Measurements from ENCODE around the gene XYLT2. TPM values are rescaled to one million over a fixed set of nuclear protein-coding genes. Genes with fewer than 3 reads are reported as not detected.

The XYLT2 gene
- total RNA-seq, 4 donors from 2014 or later: 27.6 to 32.3 (median 29.9) TPM

GRCh38 chr17:50355701-50356341 is 9.9 kb downstream of the XYLT2 start:
- H3K9me3 ChIP-seq: no peaks in the 10 kb centered on the region
- no peak for DNase-seq (ENCODE audit: low spot score in 2 of 2)
- H3K4me3 ChIP-seq: no peak overlapping the region
- 85% methylated on average over 14 to 19 of the region's 20 CpGs for WGBS, 2 donors
- no peak overlapping the region for H3K27ac ChIP-seq
- H3K36me3 ChIP-seq: peaks cover 0 to 91% (median 13%) of the 10 kb centered on the region in 3 donors
- H3K4me1 ChIP-seq: peaks cover 0 to 5% (median 0%) of the 10 kb centered on the region in 4 donors
- H3K27me3 ChIP-seq: no peaks in the 10 kb centered on the region
- TF ChIP-seq POLR2A (IDR thresholded peaks at IDR 0.05) (no peak), CTCF (IDR thresholded peaks at IDR 0.05) (no peak), EP300 (IDR thresholded peaks at IDR 0.05) (no peak)

GRCh38 chr17:50356418-50356817 is 10.5 kb downstream of the XYLT2 start:
- no peaks in the 10 kb centered on the region for H3K27me3 ChIP-seq
- no peak overlapping the region for H3K27ac ChIP-seq
- no peaks in the 10 kb centered on the region for H3K9me3 ChIP-seq
- H3K4me1 ChIP-seq: peaks cover 0 to 3% (median 0%) of the 10 kb centered on the region in 4 donors
- DNase-seq (ENCODE audit: low spot score in 2 of 2): no peak
- H3K36me3 ChIP-seq: peaks cover 0 to 92% (median 13%) of the 10 kb centered on the region in 3 donors
- 84 to 91% methylated on average over 10 to 12 of the region's 12 CpGs for WGBS, 2 donors
- TF ChIP-seq CTCF (IDR thresholded peaks at IDR 0.05): no peak
- no peak for TF ChIP-seq POLR2A (IDR thresholded peaks at IDR 0.05)
- no peak for TF ChIP-seq EP300 (IDR thresholded peaks at IDR 0.05)
- no peak overlapping the region for H3K4me3 ChIP-seq

- no peak overlapping the region for H3K4me3 ChIP-seq
- no peaks in the 10 kb centered on the region for H3K9me3 ChIP-seq
- TF ChIP-seq POLR2A (IDR thresholded peaks at IDR 0.05): no peak
- no peak for TF ChIP-seq CTCF (IDR thresholded peaks at IDR 0.05)
- no peak for TF ChIP-seq EP300 (IDR thresholded peaks at IDR 0.05)
- H3K36me3 ChIP-seq: peaks cover 0 to 88% (median 13%) of the 10 kb centered on the region in 3 donors
- H3K4me1 ChIP-seq: peaks cover 0 to 3% (median 0%) of the 10 kb centered on the region in 4 donors
- no peaks in the 10 kb centered on the region for H3K27me3 ChIP-seq
- no peak for DNase-seq (ENCODE audit: low spot score in 2 of 2)
- H3K27ac ChIP-seq: no peak overlapping the region
- WGBS, 2 donors: 90 to 94% methylated on average over 5 to 12 of the region's 12 CpGs
Measured at GRCh38 chr17:50356892-50357510, 11.1 kb downstream of the XYLT2 start.

GRCh38 chr17:50358177-50358576 is 12.3 kb downstream of the XYLT2 start:
- no peak for DNase-seq (ENCODE audit: low spot score in 2 of 2)
- TF ChIP-seq POLR2A (IDR thresholded peaks at IDR 0.05) (no peak), CTCF (IDR thresholded peaks at IDR 0.05) (no peak)
- 90 to 93% methylated on average over 17 of the region's 17 CpGs for whole genome bisulfite sequencing, 2 donors
- Histone ChIP-seq H3K27ac (no peak overlapping the region), H3K9me3 (no peaks in the 10 kb centered on the region), H3K27me3 (no peaks in the 10 kb centered on the region), H3K4me1 (peaks cover 0 to 12% (median 9%) of the 10 kb centered on the region in 4 donors), H3K36me3 (peaks cover 0 to 77% (median 13%) of the 10 kb centered on the region in 3 donors), H3K4me3 (no peak overlapping the region)

GRCh38 chr17:50359005-50359699 is 13.2 kb downstream of the XYLT2 start:
- Histone ChIP-seq H3K27ac (no peak overlapping the region), H3K4me1 (peaks cover 0 to 22% (median 16%) of the 10 kb centered on the region in 4 donors), H3K27me3 (no peaks in the 10 kb centered on the region), H3K4me3 (no peak overlapping the region), H3K9me3 (no peaks in the 10 kb centered on the region), H3K36me3 (peaks cover 0 to 67% (median 13%) of the 10 kb centered on the region in 3 donors)
- no peak for TF ChIP-seq CTCF (IDR thresholded peaks at IDR 0.05)
- TF ChIP-seq EP300 (IDR thresholded peaks at IDR 0.05): no peak
- no peak for TF ChIP-seq POLR2A (IDR thresholded peaks at IDR 0.05)
- DNase-seq (ENCODE audit: low spot score in 2 of 2): no peak
- 65 to 67% methylated on average over 5 of the region's 5 CpGs for WGBS, 2 donors

Data from tibial nerve (tissue), 4 donors.